IMR-90 (cell line): ENCODE results near the gene CRLF1. TPM values are rescaled to one million over a fixed set of nuclear protein-coding genes. Genes with fewer than 3 reads are reported as not detected.
A peak's percentile ranks its signal among the peaks of the same experiment; 100 is the strongest.

Experiments
- ATAC-seq: fragments of 200-7000 bp; cut with Tn5 transposase; 2 replicates; pipeline ENCODE4 v1.9.1; 2020; ENCODE audit warnings: low read depth, mild to moderate bottlenecking, moderate library complexity
- BruUV-seq: library from RNA; stranded (reverse); fragments of 400-500 nt; replicated peaks from 2 replicates; lab custom pipeline; 2021; lab: Mats Ljungman, UMichigan
- CTCF ChIA-PET: fragments of 300-600 bp; formaldehyde crosslinking; extraction: SDS; loops from one replicate; lab custom pipeline; 2021; ENCODE audit warnings: antibody characterized with exemption; lab: Yijun Ruan, JAX
- POLR2A ChIA-PET: fragments of 300-600 bp; sonication (Branson Sonifier 250); formaldehyde crosslinking; loops from one replicate; lab custom pipeline; 2022; ENCODE audit warnings: antibody characterized with exemption; ENCODE audit not compliant: unreplicated experiment; lab: Charles Lee
- DNase-seq: peaks from one replicate; pipeline ENCODE4 v3.0.0; 2013
- H2AFZ ChIP-seq: replicated peaks from 2 replicates; pipeline ENCODE3; 2013; ENCODE audit warnings: low read length, mild to moderate bottlenecking; ENCODE audit not compliant: poor library complexity
- H2AK5ac ChIP-seq: 2 replicates; pipeline ENCODE4 v1.6.1; 2013; ENCODE audit warnings: low read depth, low read length, inconsistent platforms
- H2AK9ac ChIP-seq: replicated peaks from 2 replicates; pipeline ENCODE3; 2013; ENCODE audit warnings: mild to moderate bottlenecking, low read depth, low read length, moderate library complexity; ENCODE audit not compliant: poor library complexity
- H2BK120ac ChIP-seq: 2 replicates; pipeline ENCODE4 v1.6.1; 2013; ENCODE audit warnings: low read depth, low read length, inconsistent platforms
- H2BK15ac ChIP-seq: 3 replicates; pipeline ENCODE4 v1.6.1; 2013; ENCODE audit warnings: low read depth, low read length, inconsistent platforms
- H2BK20ac ChIP-seq: 2 replicates; pipeline ENCODE4 v1.6.1; 2013; ENCODE audit warnings: low read depth, mild to moderate bottlenecking, inconsistent platforms, low read length, moderate library complexity
- H2BK5ac ChIP-seq: 2 replicates; pipeline ENCODE4 v1.6.1; 2013; ENCODE audit warnings: mild to moderate bottlenecking, low read depth, low read length, inconsistent platforms; ENCODE audit not compliant: poor library complexity, severe bottlenecking
- H3K14ac ChIP-seq: replicated peaks from 2 replicates; pipeline ENCODE4 v1.6.1; 2013; ENCODE audit warnings: low read depth, low read length, inconsistent platforms
- H3K18ac ChIP-seq: 2 replicates; pipeline ENCODE4 v1.6.1; 2013; ENCODE audit warnings: low read depth, low read length, control low read depth
- H3K23ac ChIP-seq: 2 replicates; pipeline ENCODE4 v1.6.1; 2013; ENCODE audit warnings: low read depth, low read length, inconsistent platforms
- H3K27ac ChIP-seq: 2 replicates; pipeline ENCODE4 v1.5.1; 2013; ENCODE audit warnings: mild to moderate bottlenecking, control low read depth, low read length; ENCODE audit not compliant: insufficient read depth
- H3K27me3 ChIP-seq: 2 replicates; pipeline ENCODE4 v1.6.1; 2013; ENCODE audit warnings: low read length; ENCODE audit not compliant: control insufficient read depth, insufficient read depth
- H3K36me3 ChIP-seq: 2 replicates; pipeline ENCODE4 v1.6.1; 2013; ENCODE audit warnings: low read length, mixed read lengths; ENCODE audit not compliant: control insufficient read depth, insufficient read depth
- H3K4ac ChIP-seq: 2 replicates; pipeline ENCODE4 v1.6.1; 2013; ENCODE audit warnings: low read depth, low read length, inconsistent platforms
- H3K4me1 ChIP-seq: 2 replicates; pipeline ENCODE4 v1.6.1; 2013; ENCODE audit warnings: low read length, mixed read lengths; ENCODE audit not compliant: control insufficient read depth, insufficient read depth
- H3K4me2 ChIP-seq: 2 replicates; pipeline ENCODE4 v1.6.1; 2013; ENCODE audit warnings: low read depth, mild to moderate bottlenecking, control low read depth, low read length, moderate library complexity
- H3K4me3 ChIP-seq: 2 replicates; pipeline ENCODE4 v1.5.1; 2013; ENCODE audit warnings: low read depth, mild to moderate bottlenecking, control low read depth, low read length, moderate library complexity; ENCODE audit not compliant: insufficient read depth
- H3K56ac ChIP-seq: 2 replicates; pipeline ENCODE4 v1.6.1; 2013; ENCODE audit warnings: low read length, inconsistent platforms; ENCODE audit not compliant: insufficient read depth; ENCODE audit errors: extremely low read depth
- H3K79me1 ChIP-seq, 2 experiments: 2 replicates each; pipeline ENCODE4 v1.6.1; 2013; ENCODE audit warnings: low read length in 2 of 2, inconsistent platforms in 1 of 2, low read depth in 1 of 2
- H3K9ac ChIP-seq: 2 replicates; pipeline ENCODE4 v1.6.1; 2013; ENCODE audit warnings: low read depth, low read length, control low read depth
- H3K9me1 ChIP-seq: 2 replicates; pipeline ENCODE4 v1.6.1; 2013; ENCODE audit warnings: low read length, inconsistent platforms; ENCODE audit not compliant: insufficient read depth
- H3K9me3 ChIP-seq: 2 replicates; pipeline ENCODE4 v1.6.1; 2013; ENCODE audit warnings: low read length; ENCODE audit not compliant: control insufficient read depth, insufficient read depth
- H4K20me1 ChIP-seq: 2 replicates; pipeline ENCODE4 v1.6.1; 2013; ENCODE audit warnings: low read length, inconsistent platforms; ENCODE audit not compliant: insufficient read depth
- H4K5ac ChIP-seq: 2 replicates; pipeline ENCODE4 v1.6.1; 2013; ENCODE audit warnings: mild to moderate bottlenecking, low read depth, low read length, control low read depth
- H4K8ac ChIP-seq, 2 experiments: 2 replicates each; pipeline ENCODE4 v1.6.1; 2013; ENCODE audit warnings: low read depth in 2 of 2, low read length in 2 of 2, control low read depth in 1 of 2, inconsistent platforms in 1 of 2
- H4K91ac ChIP-seq: 2 replicates; pipeline ENCODE4 v1.6.1; 2013; ENCODE audit warnings: low read depth, low read length, inconsistent platforms; ENCODE audit not compliant: insufficient read depth
- BHLHE40 ChIP-seq: fragments of 150-350 bp; IDR thresholded peaks from 2 replicates; pipeline ENCODE4 v1.6.1; 2016; ENCODE audit warnings: mild to moderate bottlenecking, low read depth, low read length
- CEBPB ChIP-seq: IDR thresholded peaks from 2 replicates; pipeline ENCODE4 v1.6.1; 2012; ENCODE audit warnings: low read depth, low read length, improper control_type of control experiment
- CHD1 ChIP-seq: IDR thresholded peaks from 2 replicates; pipeline ENCODE4 v1.6.1; 2012; ENCODE audit warnings: low read depth, low read length, improper control_type of control experiment
- FOS ChIP-seq: fragments of 150-350 bp; IDR thresholded peaks from 2 replicates; pipeline ENCODE4 v1.6.1; 2016; ENCODE audit warnings: low read depth, low read length
- MAZ ChIP-seq: IDR thresholded peaks from 2 replicates; pipeline ENCODE4 v1.6.1; 2012; ENCODE audit warnings: low read depth, mild to moderate bottlenecking, low read length, improper control_type of control experiment, moderate library complexity, borderline replicate concordance
- MXI1 ChIP-seq: IDR thresholded peaks from 2 replicates; pipeline ENCODE4 v1.6.1; 2012; ENCODE audit warnings: low read depth, mild to moderate bottlenecking, low read length, moderate library complexity, borderline replicate concordance
- NFE2L2 ChIP-seq: fragments of 150-350 bp; IDR thresholded peaks from 2 replicates; pipeline ENCODE4 v1.6.1; 2016; ENCODE audit warnings: low read depth, mild to moderate bottlenecking, low read length
- POLR2A ChIP-seq: IDR thresholded peaks from 2 replicates; pipeline ENCODE4 v1.6.1; 2012; ENCODE audit warnings: mild to moderate bottlenecking, low read depth, low read length
- RAD21 ChIP-seq: IDR thresholded peaks from 2 replicates; pipeline ENCODE4 v1.6.1; 2012; ENCODE audit warnings: low read length, improper control_type of control experiment
- RCOR1 ChIP-seq: IDR thresholded peaks from 2 replicates; pipeline ENCODE4 v1.6.1; 2012; ENCODE audit warnings: mild to moderate bottlenecking, low read length, improper control_type of control experiment; ENCODE audit not compliant: insufficient replicate concordance
- RFX5 ChIP-seq: IDR thresholded peaks from 2 replicates; pipeline ENCODE4 v1.8.0; 2012; ENCODE audit warnings: low read depth, mild to moderate bottlenecking, low read length, moderate library complexity
- SMC3 ChIP-seq: fragments of 150-350 bp; IDR thresholded peaks from 2 replicates; pipeline ENCODE4 v1.6.1; 2016; ENCODE audit warnings: low read depth, mild to moderate bottlenecking, antibody characterized with exemption, low read length, moderate library complexity
- WGBS, 2 experiments: methylation state at CpG; one replicate each; pipeline versions ENCODE4 v1.1.5 to v1.1.7; 2013; ENCODE audit warnings: missing lambda C conversion rate in 2 of 2; ENCODE audit not compliant: insufficient read length in 1 of 2; ENCODE audit errors: extremely low coverage in 2 of 2; 5-methylcytosine and 5-hydroxymethylcytosine counted together
- dilution Hi-C: fragments of 300-500 bp; cut with HindIII; formaldehyde crosslinking; loops from one replicate; pipeline ENCODE4 v1.14.3; 2018; ENCODE audit warnings: low sequenced_read_pairs; ENCODE audit not compliant: unreplicated experiment
- in situ Hi-C: fragments of 300-500 bp; cut with MboI; formaldehyde crosslinking; loops from 3 replicates; pipeline ENCODE4 v1.14.3; 2019; ENCODE audit warnings: low sequenced_read_pairs, inconsistent platforms, mixed read lengths
- intact Hi-C: fragments of 100-400 bp; cut with micrococcal nuclease; formaldehyde crosslinking; loops from 2 replicates; pipeline ENCODE4 v1.10.0; 2022
- polyA plus RNA-seq, 3 experiments: library from polyadenylated mRNA; depleted of rRNA; stranded (reverse); fragments of >200 nt; gene quantifications; 2 replicates each; pipeline ENCODE4 v1.2.3, GENCODE V29; 2012; ENCODE audit warnings: low replicate concordance in 1 of 3
- total RNA-seq: library from RNA; depleted of rRNA; stranded (reverse); fragments of >200 nt; gene quantifications from 2 replicates; pipeline ENCODE4 v1.2.3, GENCODE V29; 2012
- TF ChIP-seq, protein P1 (sequence below): fragments of 150-350 bp; IDR thresholded peaks from 2 replicates; pipeline ENCODE4 v1.6.1; 2016; ENCODE audit warnings: low read depth, mild to moderate bottlenecking, low read length, moderate library complexity, borderline replicate concordance
- TF ChIP-seq, protein P2 (sequence below): fragments of 150-350 bp; IDR thresholded peaks from 2 replicates; pipeline ENCODE4 v1.6.1; 2017; ENCODE audit warnings: mild to moderate bottlenecking, antibody characterized with exemption, low read length, low read depth

Gene CRLF1
- total and polyA plus RNA-seq, 2 of the 4 experiments (the other 2 are of a cell fraction) = 0.18 to 3.1 TPM

DNA sequence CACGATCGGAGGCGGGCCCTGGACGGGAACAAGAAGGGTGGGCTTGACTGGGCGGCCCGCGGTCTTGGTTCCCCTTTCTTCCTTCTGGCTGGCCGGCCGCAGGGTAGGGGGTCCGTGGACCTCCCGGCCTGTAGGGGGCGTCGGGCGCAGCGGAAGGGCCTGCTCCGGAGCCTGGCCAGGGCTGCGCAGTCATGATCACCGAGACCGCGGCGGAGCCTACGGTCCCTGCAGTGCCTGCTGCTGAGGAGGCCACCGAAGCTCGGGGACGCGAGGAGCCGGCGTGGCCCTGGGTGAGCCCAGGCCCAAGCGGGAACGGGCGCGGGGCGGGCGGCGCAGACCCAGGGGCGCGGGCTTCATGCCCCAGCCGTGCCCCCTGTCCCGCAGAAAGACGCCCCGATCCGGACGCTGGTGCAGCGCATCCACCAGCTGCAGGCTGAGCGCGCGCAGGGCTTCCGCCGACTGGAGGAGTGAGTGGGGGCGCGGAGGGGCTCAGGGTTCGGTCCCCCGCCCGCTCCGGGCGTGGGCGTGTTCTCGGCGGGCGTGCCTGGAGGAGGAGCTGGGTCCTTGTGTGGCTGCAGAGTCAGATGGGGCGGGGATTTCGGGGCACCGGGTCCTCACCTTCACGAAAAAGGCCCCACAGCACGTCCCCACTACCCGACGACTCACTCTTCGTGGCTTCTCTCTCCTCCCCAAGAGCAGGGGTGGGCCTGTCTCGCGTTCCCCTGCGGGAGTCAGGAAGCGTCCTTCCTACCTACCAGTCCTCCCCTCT lies 17.8 kb downstream of the CRLF1 start, which contains the start of gene REX1BD:
REX1BD (plus strand) TSS at position 188 of the 769 bp plus-strand sequence; CDS start at position 192, 4 bp downstream.
- ChIA-PET CTCF (interaction anchor here (0.6 to 1.3 kb wide), 5 partner anchors 13 to 188 kb away, joined by 3 to 4 read pairs (median 3); partner anchors contain the start of gene KXD1), POLR2A (no interaction called here)
- Histone ChIP-seq H2BK20ac (no peak within 1 kb of the TSS), H2BK5ac (peak within 1 kb of the TSS; percentile 66), H2BK15ac (no peak within 1 kb of the TSS), H3K9ac (peak within 1 kb of the TSS; percentile 48), H3K56ac (peak within 1 kb of the TSS; percentile 57; the same call in 1 of the 2 replicates), H3K4ac (peak within 1 kb of the TSS; percentile 77), H4K20me1 (peaks cover 6% of the 10 kb centered on the region), H3K18ac (peak within 1 kb of the TSS; percentile 26), H4K5ac (peak within 1 kb of the TSS; percentile 77), H2BK120ac (peak within 1 kb of the TSS; percentile 8), H4K8ac (peak within 1 kb of the TSS; percentile 46 to 92), H3K27me3 (peaks cover 2% of the 10 kb centered on the region; the same call in 1 of the 2 replicates), H2AK5ac (peak within 1 kb of the TSS; percentile 64), H3K27ac (peak within 1 kb of the TSS; percentile 52), H2AK9ac (peak within 1 kb of the TSS; percentile 98), H3K9me3 (no peaks in the 10 kb centered on the region), H3K4me1 (peaks cover 5% of the 10 kb centered on the region), H3K79me1 (peaks cover 6 to 20% of the 10 kb centered on the region in 2 experiments; a peak in 3 of 4 replicates), H4K91ac (peak within 1 kb of the TSS; percentile 85), H3K9me1 (peaks cover 4% of the 10 kb centered on the region; the same call in 1 of the 2 replicates), H3K4me3 (peak within 1 kb of the TSS; percentile 56), H3K23ac (peak within 1 kb of the TSS; percentile 74; the same call in 1 of the 2 replicates), H3K36me3 (peaks cover 4% of the 10 kb centered on the region), H3K14ac (peak within 1 kb of the TSS; percentile 62), H3K4me2 (peak within 1 kb of the TSS; percentile 93), H2AFZ (peak within 1 kb of the TSS; percentile 100)
- ATAC-seq = peak; percentile 92
- BruUV-seq = no TSS peak
- dilution Hi-C loops = no loop called here
- in situ Hi-C loops = no loop called here
- DNase-seq = peak; percentile 68
- 0% methylated on average over 28 of the region's 72 CpGs; no CpG with 5 or more reads in 1 of the 2 experiments for WGBS, 2 experiments
- intact Hi-C loops = loop anchor here (1.0 to 5.0 kb wide), 4 partner anchors 137 to 329 kb away; partner anchors contain the start of genes COPE, DDX49 and UPF1
- no peak for TF ChIP-seq RCOR1
- no peak for TF ChIP-seq CHD1
- TF ChIP-seq, protein P1, sequence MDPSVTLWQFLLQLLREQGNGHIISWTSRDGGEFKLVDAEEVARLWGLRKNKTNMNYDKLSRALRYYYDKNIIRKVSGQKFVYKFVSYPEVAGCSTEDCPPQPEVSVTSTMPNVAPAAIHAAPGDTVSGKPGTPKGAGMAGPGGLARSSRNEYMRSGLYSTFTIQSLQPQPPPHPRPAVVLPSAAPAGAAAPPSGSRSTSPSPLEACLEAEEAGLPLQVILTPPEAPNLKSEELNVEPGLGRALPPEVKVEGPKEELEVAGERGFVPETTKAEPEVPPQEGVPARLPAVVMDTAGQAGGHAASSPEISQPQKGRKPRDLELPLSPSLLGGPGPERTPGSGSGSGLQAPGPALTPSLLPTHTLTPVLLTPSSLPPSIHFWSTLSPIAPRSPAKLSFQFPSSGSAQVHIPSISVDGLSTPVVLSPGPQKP = no peak
- no peak for TF ChIP-seq FOS
- TF ChIP-seq CEBPB = no peak
- peak; percentile 63; the same call in 1 of the 2 replicates for TF ChIP-seq MAZ
- TF ChIP-seq POLR2A = peak; percentile 12; the same call in 1 of the 2 replicates
- no peak for TF ChIP-seq RFX5
- TF ChIP-seq MXI1 = 0 out of 2 replicates have a peak, but pooled peaks have one; percentile 37
- TF ChIP-seq, protein P2, sequence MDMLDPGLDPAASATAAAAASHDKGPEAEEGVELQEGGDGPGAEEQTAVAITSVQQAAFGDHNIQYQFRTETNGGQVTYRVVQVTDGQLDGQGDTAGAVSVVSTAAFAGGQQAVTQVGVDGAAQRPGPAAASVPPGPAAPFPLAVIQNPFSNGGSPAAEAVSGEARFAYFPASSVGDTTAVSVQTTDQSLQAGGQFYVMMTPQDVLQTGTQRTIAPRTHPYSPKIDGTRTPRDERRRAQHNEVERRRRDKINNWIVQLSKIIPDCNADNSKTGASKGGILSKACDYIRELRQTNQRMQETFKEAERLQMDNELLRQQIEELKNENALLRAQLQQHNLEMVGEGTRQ = no peak
- no peak for TF ChIP-seq BHLHE40
- TF ChIP-seq NFE2L2 = peak; percentile 71
- peak; percentile 33 for TF ChIP-seq SMC3
- peak; percentile 45 for TF ChIP-seq RAD21
